Measurements from ENCODE around the gene NECTIN2.

- TF ChIP-seq CTCF (IDR thresholded peaks at IDR 0.05) = no peak
- no peak for TF ChIP-seq POLR2A (IDR thresholded peaks at IDR 0.05)
Observed at GRCh38 chr19:44894946-44895345, 48.8 kb downstream of the NECTIN2 start.
